GM21576 (cell line): ENCODE measurements around the gene CIAO2B.

Experiments
- ATAC-seq: cut with Tn5 transposase; IDR thresholded peaks from one replicate; pipeline ENCODE4 v1.9.1; 2021; ENCODE audit warnings: mild to moderate bottlenecking, moderate library complexity; ENCODE audit not compliant: unreplicated experiment

The CIAO2B gene

DNA sequence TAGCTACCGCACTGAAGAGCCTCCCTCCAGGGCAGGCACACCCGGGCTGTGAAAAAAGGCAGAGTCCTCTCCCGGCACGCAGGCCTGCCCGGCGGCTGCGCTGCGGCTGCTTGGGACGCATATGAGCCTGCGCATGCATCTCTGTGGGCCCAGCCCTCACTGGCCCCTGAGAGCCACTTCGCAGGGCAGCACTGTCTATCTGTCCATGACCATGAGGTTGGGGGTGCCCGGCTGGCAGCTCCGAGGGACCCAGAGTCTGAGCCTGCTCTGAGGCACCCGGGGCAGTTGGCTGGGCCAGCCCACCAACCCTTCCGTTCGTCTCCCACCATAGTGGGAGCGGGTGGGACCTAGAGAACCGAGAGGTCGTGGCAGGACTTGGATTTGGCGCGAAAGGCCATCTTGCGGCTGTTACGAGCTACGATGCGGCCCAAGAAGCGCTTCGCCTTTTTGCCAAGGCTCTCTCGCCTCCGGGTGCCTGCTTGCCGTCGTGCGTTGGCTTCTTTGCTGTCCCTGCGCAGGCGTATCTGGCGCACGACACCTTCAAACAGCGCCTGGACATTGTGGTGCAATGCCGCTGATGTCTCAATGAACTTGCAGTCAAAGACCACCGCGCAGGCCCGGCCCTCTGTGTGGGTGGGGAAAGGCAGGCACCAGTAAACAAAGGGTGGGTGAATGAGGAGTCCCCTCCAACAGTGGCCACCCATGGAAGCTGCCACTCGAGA, 12.3 kb downstream of the CIAO2B start:
- ATAC-seq = no peak

DNA sequence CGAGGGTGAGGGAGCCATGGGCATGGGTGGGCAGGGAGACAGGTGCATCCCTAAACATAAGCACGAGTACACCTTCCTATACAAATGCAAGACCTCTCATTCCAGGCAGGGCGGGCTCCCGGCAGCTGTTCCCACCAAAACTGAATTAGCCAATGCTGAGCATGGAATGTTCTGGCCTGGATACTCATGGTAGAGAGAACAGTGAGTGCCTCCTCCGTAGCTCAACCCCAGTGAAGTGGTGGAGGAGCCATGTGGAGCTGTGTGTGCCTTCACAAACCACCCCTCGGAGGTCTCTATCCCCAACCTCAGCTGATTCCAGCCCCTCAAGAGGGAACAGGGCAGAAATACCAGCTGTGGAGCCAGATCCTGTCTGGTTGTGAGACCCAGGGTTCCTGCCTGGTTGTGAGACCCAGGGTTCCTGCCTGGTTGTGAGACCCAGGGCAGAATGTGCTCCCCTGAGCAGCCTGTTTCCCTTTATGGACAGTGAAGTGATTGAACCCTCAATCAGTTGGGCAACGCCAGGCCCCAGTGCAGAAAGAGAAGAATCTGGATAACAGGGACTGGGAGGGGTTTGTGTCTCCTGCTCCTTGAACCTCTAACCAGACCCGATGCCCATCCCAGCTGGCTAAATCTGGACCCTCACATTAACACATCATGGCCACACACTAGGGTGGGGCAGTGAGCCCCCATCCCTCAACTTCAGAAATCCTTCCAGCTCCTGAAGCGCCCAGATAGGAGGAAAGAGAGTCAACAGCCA, 13.1 kb downstream of the CIAO2B start:
- ATAC-seq = no peak

DNA sequence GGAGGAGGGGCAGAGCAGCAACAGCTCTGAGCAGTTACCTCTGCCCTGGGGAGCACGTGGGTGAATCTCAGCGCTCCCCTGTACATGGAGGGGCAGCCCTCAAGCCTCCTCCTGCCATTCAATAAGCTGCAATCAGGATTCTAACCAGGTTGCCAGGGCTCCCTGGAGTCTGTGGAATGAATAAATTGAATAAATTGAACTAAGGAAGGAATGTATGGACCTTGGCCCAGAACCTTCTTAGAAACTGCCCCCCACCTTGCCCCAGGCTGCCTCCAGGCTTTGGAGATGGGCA, 14.0 kb downstream of the CIAO2B start:
- no peak for ATAC-seq

DNA sequence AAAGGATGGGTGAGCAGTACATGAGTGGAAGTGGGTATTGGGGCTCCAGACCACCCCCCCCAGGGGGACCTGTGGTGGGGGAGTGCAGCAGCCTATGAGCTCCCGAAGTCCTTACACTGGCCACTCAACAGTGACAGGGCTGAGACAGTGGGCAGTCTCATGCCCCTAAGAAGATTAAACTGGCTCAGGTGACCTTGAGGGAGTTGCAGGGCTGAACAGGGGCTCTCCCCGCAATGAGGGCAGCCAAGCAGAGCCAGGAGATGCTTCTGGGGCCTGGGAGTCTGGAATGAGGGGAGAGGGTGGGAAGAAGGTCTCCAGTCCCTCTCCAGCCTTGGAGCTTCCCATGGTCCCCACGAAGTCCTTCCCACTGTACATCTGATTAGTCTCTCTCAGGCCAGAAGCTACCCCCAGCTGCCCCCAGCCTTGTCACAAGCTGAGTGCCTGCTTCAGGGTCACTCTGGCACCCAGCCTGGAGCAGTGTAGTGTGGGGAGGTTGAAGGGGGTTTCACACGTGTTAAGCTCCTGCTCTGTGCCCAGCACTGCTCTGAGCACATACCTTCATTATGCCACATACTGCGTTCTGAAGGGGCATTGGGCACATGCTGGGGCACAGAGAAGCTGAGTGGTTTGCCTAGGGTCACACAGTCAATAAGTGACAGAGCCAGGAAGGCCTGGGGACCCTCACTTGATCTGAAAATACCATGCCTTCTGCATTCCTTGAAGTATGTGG, 14.5 kb downstream of the CIAO2B start:
- ATAC-seq = no peak

DNA sequence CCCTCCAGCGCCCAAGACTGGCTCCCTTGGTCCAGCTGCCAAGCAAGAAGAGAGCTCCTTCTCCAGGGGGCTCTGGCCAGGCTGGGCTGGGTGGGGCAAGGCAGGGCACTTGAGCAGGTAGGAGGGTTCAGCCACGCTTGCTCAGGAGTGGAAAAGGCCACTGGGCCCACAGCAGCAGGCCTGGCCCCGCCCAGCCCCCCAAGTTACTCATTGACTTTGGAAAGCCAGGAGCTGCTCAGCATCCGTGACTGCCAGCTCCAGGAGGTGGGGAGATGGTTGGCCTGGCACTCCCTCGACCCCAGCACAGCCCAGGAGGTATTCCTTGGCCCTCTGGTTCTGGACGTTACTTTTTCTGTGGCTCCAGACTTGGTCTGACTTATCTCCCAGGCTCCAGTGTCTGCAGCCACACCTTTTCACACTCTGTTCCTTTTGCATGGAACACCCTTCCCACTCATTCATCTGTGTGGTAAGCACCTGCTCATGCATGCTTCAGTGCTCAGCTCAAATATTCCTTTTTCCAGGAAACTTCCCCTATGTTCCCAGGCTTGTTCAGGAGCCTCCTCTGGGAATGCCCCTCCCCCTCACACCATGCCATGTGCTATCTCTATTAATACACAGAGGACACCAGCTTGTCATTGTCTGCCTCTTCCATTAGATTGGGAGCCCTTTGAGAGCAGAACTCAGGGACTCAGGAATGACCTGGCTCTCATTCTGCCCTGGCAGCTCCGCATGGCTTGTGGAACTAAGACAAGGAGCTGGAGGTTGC, 15.2 kb downstream of the CIAO2B start, which contains the start of gene CDH16:
TSS of gene CDH16 (minus strand) at position 83 of the 766 bp plus-strand sequence. CDS start 820 bp downstream, outside the sequence.
- no peak for ATAC-seq

DNA sequence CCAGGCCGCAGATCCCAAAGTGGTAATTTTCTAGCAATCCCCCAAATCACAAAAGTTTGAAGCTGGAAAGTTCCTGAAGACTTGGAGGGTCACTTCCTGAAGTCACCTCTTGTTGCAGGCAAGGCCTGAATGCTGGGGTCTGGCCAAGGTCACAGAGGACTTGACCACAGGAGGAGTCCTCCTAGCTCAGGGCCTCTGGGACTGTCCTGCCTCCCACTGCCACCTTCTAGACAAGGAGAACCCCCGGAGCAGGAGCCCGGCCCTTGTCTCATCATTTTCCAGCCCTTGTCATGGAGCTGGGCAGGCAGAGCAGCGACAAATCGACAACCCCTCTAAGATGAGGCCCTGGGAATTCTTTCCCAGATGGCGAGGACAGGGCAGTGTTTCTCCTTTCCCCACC, 15.8 kb downstream of the CIAO2B start:
- no peak for ATAC-seq

DNA sequence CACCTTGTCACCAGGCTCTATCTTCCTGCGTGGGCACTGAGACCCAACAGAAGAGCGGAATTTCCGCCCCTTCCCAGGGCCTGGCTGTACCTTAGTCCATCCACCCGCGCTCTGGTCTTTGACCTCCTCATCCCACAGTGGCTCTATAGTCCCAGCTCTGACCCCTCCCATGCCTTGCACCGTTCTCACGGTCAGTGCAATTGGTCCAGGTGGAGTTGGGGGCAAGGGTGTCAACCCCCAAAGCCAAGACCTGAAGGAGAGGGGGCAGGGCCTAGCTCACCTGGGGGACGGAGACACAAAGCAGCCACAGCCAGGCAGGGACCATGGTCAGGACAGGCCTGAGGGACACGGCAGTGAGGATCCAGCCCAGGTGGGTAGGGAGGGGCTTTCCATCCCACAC, 16.5 kb downstream of the CIAO2B start:
- no peak for ATAC-seq

DNA sequence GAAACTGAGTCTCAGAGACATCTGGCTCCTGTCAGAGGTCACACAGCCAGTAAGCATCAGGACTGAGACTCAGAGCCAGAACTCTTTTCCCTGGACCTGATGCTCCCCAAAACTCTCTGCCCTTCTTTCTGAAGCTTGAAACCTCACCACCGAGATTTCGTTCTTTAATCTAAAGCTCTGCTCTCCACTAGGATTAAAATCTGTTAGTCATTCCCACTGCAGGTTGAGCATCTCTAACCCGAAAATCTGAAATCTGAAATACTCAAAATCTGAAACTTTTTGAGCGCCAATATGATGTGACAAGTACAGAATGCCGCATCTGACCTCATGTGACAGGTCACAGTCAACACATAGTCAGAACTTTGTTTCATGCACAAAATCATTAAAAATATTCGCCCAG, 17.7 kb downstream of the CIAO2B start:
- no peak for ATAC-seq

DNA sequence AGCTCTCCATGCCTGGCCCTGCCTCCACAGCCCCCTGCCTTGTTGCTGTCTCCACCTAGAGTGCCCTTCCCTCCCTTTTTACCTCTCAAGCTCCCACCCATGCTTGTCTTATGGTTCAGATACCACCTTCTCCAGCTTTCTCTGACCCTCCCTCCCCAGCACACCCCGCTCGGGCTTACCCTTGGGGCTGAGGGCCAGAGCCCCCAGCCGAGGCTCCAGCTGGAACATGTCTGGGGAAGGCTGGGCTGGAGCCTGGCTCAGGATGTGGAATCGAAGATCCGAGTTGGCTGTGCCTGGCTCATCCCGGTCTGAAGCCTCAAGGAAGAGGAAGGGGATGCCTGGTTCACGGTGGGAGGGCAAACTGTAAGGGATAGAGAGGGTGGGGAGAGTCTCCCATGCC, 19.2 kb downstream of the CIAO2B start:
- no peak for ATAC-seq

DNA sequence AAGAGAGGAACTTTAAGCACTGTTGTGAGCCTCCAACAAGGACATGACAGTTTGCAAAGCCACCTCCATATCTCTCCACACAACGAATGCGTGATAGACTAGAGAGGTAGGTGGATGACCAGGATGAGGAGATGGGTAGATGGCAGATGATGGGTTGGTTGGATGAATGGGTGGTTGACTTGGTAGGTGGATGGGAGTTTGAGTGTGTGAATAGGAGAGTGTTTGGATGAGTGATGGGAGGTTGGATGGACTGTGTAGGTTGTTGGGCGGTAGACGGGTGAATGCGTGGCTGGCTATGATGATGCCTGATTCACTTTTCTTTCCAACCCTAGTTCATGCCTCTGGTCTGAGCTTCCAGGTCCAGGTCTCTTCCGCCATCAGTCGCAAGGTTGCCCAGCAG, 19.7 kb downstream of the CIAO2B start:
- ATAC-seq = no peak

DNA sequence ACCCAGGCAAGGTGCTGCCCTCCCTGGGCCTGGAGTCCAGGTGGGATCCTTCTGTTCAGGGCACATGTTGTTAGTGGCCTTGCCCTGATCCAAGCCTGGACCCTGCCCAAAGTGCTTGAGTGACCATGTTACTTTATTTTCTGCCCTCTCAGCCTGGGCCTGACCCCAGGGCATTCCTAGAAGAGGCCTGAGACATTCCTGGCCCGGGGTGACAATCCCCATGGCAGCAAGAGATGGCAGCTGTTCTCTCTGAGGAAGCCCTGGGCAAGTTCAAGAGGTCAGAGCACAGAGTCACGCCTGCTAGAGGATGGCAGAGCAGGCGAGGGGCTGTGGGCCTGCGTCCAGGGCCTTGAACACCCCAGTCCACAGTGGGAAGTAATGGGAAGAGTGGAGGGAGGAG, 20.5 kb downstream of the CIAO2B start:
- ATAC-seq = no peak

DNA sequence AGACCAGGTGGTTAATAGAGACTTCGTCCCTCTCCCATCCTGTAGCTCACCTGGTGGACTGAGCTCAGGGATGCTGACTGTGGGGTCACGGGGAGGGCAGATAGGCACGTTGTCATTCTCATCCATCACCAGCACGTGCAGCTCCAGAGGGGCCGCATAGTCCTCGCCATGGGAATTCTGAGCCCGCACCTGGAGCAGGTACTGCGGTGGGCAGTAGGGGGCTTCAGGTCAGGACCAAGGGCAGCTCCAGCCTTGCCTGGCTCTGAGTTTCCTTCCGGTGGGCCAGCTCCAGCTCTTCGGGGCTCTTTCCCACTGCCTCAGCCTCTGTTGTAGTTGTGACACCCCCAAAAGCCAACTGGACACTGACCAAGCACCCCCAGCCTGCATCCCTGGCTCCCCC, 21.1 kb downstream of the CIAO2B start:
- ATAC-seq = no peak

DNA sequence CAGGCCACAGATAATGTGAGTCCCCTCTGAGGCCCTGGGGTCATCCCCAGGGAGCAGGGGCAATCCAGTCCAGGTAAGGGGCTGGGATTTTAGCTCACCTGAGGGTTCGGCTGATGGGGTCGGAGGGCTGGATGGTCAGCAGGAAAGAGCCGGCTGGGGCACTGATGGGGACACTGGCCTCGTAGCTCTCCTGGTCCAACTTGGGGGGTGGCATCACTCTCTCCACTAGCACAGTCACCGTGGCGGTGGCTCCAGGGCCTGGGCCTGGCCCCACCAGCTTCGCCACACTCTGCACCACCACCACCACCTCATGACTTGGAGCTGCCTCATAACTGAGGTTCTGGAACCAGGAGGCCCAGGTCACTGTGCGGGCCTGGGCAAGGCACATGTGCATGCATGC, 22.4 kb downstream of the CIAO2B start:
- ATAC-seq = no peak

DNA sequence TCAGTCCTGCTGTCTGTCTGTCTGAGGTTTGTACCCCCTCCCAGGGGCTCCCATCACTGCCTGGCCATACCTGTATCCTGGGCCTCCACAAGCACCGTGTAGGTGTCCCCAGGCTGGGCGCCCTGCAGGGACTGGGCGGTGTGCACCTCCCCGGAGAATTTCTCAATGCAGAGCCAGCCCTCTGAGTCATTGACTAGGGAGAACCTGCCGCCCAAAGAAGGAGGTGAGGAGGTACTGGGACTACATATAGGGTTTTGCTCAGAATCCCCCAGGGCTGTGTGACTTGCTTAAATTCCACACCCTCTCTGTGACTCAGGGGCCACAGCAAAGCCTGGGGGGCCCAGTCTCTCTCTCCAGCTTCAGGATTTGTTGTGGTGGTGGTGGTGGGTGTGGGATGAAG, 23.1 kb downstream of the CIAO2B start:
- ATAC-seq = no peak

DNA sequence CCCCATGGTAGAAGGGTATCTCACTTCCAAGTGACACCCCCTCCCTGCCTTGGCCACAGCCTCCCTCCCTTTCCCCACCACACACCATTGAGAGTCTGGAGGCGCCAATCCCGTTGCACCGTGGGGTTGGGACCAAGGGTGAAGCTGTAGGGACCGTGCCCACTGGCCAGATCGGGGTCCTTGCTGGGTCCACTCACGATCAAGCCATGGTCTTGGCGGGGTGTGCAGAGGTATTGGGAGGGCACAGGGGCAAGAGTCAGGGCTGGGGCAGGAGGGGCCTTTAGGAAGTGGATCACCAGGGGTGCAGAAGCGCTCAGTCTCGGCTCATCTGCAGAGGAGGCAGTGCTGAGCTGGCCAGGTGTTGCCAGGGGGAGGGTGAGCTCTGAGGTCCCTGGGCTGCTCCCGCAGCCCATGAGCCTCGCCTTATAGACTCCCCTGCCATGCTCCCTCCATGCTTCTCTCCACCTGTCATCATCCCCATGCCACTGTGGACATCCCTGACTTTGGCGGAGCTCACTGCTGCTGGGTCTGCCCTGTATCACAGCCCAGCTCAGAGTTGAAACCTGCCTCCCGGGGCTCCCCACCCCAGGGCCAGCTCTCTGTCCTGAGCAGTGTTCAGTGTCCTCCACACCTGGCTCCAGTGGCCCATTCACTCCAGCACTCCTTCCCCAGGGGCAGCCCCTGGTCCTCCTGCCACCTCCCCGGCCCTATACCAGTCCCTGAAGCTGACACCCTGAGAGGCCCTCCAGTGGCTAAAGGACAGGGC, 23.8 kb downstream of the CIAO2B start:
- no peak for ATAC-seq

DNA sequence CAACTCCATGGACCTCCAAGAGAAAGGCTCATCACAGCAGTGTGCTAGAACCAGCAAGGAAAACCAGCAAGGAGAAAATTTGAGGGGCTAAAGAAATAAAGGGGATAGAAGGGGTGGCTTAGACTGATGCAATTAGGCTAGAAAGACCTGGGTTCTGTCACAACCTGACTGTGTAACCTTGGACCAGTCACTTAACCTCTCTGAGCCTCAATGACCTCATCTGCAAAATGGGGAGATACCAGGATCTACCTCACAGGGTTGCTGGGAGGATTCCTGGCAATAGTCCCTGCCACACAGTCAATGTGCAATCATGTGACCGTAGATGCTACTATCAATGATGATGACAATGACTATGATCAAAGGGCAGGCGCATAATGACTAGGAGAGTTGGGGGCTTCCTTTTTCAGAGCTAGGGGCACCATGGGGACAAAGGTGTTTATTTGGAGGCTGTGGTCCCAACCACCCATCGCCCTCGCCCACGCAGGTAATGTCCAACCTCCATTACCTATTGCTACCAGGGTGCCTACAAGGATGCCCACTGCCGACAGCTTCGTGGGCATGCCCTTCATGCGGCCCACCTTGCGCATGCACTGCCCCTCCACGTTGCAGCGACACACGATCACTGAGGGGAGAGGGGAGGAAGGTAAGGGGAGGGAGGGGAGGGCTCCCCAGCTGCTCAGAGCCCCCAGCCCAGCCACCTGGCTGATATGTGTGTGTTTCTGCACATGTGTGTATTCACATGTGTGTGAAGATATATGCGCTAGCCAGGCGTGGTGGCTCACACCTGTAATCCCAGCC, 25.2 kb downstream of the CIAO2B start:
- ATAC-seq = no peak

DNA sequence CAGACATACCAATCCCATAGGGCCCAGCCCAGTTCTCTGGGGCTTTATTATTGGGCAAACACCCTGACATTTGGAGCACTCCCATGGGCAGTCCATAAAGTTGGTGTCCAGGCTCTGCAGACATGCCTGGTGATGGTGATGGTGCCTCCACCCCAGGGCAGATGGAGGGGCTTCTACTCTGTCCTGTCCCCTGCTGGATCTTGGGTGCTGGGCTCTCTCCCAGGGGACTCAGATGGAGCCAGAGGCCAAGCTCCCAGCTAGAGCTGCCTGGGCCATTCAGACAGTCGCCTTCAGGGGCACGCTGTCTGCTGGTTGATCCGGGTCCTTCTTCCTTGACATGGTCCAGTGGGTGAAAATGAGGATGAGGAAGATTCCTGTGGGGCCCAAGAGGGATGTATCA, 26.1 kb downstream of the CIAO2B start:
- no peak for ATAC-seq

DNA sequence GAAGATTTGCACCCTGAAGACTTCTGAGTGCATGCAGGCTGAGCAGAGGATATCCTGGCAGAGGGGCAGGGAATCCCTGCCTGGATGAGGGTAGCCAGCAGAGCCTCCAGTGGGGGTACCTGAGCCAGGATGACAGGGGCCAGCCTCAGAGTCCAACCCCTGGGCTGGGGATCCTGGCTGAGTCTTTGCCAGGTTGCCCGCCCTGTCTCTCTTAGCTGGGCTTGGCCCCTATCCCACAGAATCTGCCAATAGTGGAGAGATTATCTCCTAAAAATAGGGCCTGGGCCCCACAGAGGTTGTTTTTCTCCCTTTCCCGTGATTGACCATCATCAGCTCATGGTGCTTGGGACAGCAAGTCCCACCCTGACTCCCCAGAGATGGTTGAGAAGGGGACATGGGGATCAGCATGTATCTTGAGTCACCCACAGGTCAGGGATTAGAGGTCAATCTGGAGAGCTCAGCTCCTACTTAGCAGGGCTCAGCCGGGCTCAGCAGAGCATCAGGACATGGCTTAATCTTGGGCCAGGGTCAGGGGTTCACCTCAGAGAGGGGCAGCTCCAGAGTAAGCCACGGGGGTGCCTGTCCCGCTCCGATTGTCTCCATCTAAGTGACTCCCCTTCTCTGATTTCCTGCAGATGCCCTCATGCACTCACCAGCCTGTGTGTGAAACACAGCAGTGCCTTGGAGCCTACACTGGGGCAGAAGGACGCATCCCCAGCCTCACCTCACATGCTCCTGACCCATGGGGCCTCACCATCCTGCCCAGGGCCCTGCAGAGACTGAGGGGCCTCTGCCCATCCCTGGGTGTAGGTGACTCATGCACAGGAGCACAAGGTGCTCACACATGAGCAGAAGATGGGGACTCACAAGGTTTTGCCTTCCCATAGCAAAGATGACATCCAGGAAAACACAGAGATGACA, 27.0 kb downstream of the CIAO2B start:
- ATAC-seq = no peak
